NCI-H2227 (cell line): ENCODE data around the gene CASZ1.
A peak's percentile ranks its signal among the peaks of the same experiment; 100 is the strongest.

ENCODE experiments used
- DNase-seq: peaks from one replicate; lab custom pipeline; 2025; ENCODE audit not compliant: unreplicated experiment; lab: John Stamatoyannopoulos, UW

CASZ1 gene

GRCh38 chr1:10659218-10659617 lies 137.2 kb downstream of the CASZ1 start:
- DNase-seq, result no peak

- DNase-seq, result no peak
Observed at GRCh38 chr1:10658396-10659066, 137.9 kb downstream of the CASZ1 start.

GRCh38 chr1:10657088-10657847 lies 139.2 kb downstream of the CASZ1 start:
- DNase-seq, result peak; percentile 30

GRCh38 chr1:10656431-10656830 lies 140.0 kb downstream of the CASZ1 start:
- no peak for DNase-seq

GRCh38 chr1:10655002-10655401 lies 141.4 kb downstream of the CASZ1 start:
- no peak for DNase-seq

- DNase-seq, result no peak
Observed at GRCh38 chr1:10653370-10654125, 142.9 kb downstream of the CASZ1 start.

GRCh38 chr1:10652626-10653025 lies 143.8 kb downstream of the CASZ1 start:
- no peak for DNase-seq

GRCh38 chr1:10651793-10652192 lies 144.7 kb downstream of the CASZ1 start:
- DNase-seq, result no peak

- DNase-seq, result no peak
Observed at GRCh38 chr1:10651389-10651766, 145.1 kb downstream of the CASZ1 start.

- DNase-seq, result no peak
Observed at GRCh38 chr1:10650556-10651388, 145.7 kb downstream of the CASZ1 start.

GRCh38 chr1:10649517-10650201 lies 146.8 kb downstream of the CASZ1 start:
- peak; percentile 22 for DNase-seq

- DNase-seq, result no peak
Observed at GRCh38 chr1:10648689-10649516, 147.5 kb downstream of the CASZ1 start.

- no peak for DNase-seq
Observed at GRCh38 chr1:10647414-10648170, 148.9 kb downstream of the CASZ1 start.

GRCh38 chr1:10646347-10646861 lies 150.0 kb downstream of the CASZ1 start:
- DNase-seq, result no peak

GRCh38 chr1:10644307-10645128 lies 151.9 kb downstream of the CASZ1 start:
- no peak for DNase-seq

- DNase-seq, result no peak
Observed at GRCh38 chr1:10643607-10644306, 152.7 kb downstream of the CASZ1 start.

- no peak for DNase-seq
Observed at GRCh38 chr1:10642403-10643080, 153.9 kb downstream of the CASZ1 start.
